ENCODE measurements around the gene WDR12. TPM values are rescaled to one million over a fixed set of nuclear protein-coding genes. Genes with fewer than 3 reads are reported as not detected.
A peak's percentile ranks its signal among the peaks of the same experiment; 100 is the strongest.
"Not testable (repeated sequence)": the region's sequence is repeated elsewhere in the genome, so short reads cannot be mapped to it uniquely, and the experiment has no call there.

Gene WDR12
- 10 to 100 TPM; 41.3 to 42.1 TPM for total RNA-seq

DNA sequence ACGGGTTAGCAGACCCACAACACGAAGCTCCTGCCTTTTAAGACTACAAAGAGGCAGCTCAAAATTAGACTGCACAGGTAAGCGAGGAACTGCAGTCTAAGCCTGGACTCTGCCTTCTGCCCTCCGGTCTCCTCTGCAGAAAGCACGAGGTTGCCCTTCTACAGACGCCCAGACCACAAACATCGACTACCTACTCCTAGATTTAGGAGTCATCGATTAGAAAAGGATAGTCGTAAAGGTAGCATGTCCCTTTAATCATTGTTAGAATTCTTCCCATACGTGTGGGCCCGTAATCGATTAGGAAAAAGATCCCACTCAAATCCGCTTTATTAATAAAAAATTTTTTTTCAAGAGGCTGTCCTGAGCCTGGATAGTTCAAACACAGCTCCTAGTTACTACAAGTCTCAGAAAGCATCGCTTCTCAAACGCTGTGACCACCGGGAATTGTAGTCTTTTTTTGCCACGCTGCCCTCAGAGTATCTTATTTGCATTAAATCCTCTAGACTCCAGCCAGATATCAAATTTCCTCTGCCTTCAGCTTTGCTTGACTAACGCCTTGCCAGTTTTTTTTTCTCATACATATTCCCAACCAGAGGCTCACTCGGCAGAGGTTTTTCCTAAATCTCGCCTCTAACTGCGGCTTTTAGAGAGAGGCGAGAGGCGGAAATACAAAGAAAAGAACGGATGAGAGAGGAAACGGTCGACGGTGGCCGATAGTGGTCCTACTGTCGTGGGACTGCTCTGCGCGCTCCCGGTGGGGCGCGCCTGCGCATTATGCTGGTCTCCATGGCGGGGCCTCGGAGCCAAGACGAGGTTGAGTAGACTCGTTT lies at the start of gene WDR12, which contains the start of gene CARF:
Gene WDR12 (minus strand): TSS at position 162 of the 830 bp plus-strand sequence. CDS start 197 bp downstream, outside the sequence.
Gene CARF (plus strand): TSS at position 764 of the 830 bp plus-strand sequence. CDS start 29,628 bp downstream, outside the sequence.
- H3K27me3 Mint-ChIP-seq = no peaks in the 10 kb centered on the region
- H3K4me1 Mint-ChIP-seq = peaks cover 34% of the 10 kb centered on the region
- peak; percentile 93 for DNase-seq
- peak within 1 kb of the TSS; percentile 95 for H3K27ac Mint-ChIP-seq
- no peaks in the 10 kb centered on the region for H3K9me3 Mint-ChIP-seq
- peaks cover 2% of the 10 kb centered on the region for H3K36me3 Mint-ChIP-seq (ENCODE audit: low read depth)
- peak within 1 kb of the TSS; percentile 91 for H3K4me3 Mint-ChIP-seq
- ChIA-PET CTCF (interaction anchor here (1.0 to 1.4 kb wide), 2 partner anchors 903 to 998 kb away, joined by 3 to 4 read pairs; no protein-coding TSS in a partner anchor), POLR2A (interaction anchor here (0.6 to 3.5 kb wide), 15 partner anchors 8 to 808 kb away, joined by 3 to 25 read pairs (median 4); partner anchors contain the start of genes CYP20A1, ICA1L and NBEAL1)

DNA sequence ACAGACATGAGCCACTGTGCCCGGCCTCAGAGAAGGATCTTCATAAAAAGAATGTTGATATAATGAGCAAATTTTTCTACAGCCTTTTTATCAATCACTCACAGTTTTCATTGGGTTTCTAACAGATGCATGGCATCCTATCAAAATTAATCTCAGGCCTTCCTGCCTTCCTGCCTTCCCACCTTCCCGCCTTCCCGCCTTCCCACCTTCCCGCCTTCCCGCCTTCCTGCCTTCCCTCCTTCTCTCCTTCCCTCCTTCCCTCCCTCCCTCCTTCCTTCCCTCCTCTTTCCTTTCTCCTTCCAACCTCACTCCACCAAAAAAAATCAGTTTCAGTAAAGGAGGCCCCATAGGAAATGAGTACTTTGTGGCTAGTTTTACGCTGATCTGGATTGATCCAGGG lies 49.1 kb upstream of the WDR12 start:
- H3K9me3 Mint-ChIP-seq = no peaks in the 10 kb centered on the region

DNA sequence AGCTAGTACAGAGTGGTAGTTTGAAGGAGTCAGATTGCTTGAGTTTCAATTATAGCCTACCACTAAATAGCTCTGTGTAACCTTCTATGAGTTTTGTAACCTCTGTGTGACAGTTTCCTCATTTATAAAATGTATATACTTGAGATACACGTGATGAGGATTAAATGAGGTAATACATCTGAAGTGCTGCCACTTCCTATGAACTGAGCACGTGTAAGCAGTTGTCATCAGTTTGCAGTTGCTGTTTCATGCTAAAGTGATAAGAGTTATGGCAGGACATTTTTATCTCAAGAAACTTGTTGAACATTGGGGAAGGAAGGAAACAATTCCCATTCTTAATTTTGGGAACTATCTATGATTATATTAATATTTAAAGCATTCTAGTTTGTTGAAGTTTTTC lies 39.1 kb upstream of the WDR12 start:
- ChIA-PET CTCF (no interaction called here), POLR2A (interaction anchor here (0.6 kb wide), 1 partner anchor 39 kb away, joined by 3 read pairs; the partner anchor contains the start of gene WDR12)
- DNase-seq = no peak
- Mint-ChIP-seq H3K27me3 (no peaks in the 10 kb centered on the region), H3K27ac (no peak overlapping the region), H3K4me3 (no peak overlapping the region), H3K36me3 (ENCODE audit: low read depth) (peaks cover 21% of the 10 kb centered on the region), H3K4me1 (no peaks in the 10 kb centered on the region), H3K9me3 (peaks cover 15% of the 10 kb centered on the region)

More for the DNA sequence above, 49.1 kb upstream of the WDR12 start:
- peaks cover 7% of the 10 kb centered on the region for H3K36me3 Mint-ChIP-seq (ENCODE audit: low read depth)
- H3K4me3 Mint-ChIP-seq = no peak overlapping the region
- no peak overlapping the region for H3K27ac Mint-ChIP-seq
- H3K27me3 Mint-ChIP-seq = no peaks in the 10 kb centered on the region
- peaks cover 4% of the 10 kb centered on the region for H3K4me1 Mint-ChIP-seq
- DNase-seq = no peak
- ChIA-PET CTCF (no interaction called here), POLR2A (no interaction called here)

- H3K27ac Mint-ChIP-seq, POLR2A ChIA-PET, H3K4me1 Mint-ChIP-seq, H3K4me3 Mint-ChIP-seq, CTCF ChIA-PET, H3K27me3 Mint-ChIP-seq, DNase-seq: not testable (repeated sequence)
- peaks cover 32% of the 10 kb centered on the region for H3K36me3 Mint-ChIP-seq (ENCODE audit: low read depth)
- peaks cover 18% of the 10 kb centered on the region for H3K9me3 Mint-ChIP-seq
Measured at GRCh38 chr2:202949333-202949732, 37.9 kb upstream of the WDR12 start.

GRCh38 chr2:202945497-202945896 lies 34.0 kb upstream of the WDR12 start:
- H3K4me3 Mint-ChIP-seq = no peak overlapping the region
- no peaks in the 10 kb centered on the region for H3K4me1 Mint-ChIP-seq
- no peak overlapping the region for H3K27ac Mint-ChIP-seq
- ChIA-PET CTCF (no interaction called here), POLR2A (no interaction called here)
- peaks cover 33% of the 10 kb centered on the region for H3K36me3 Mint-ChIP-seq (ENCODE audit: low read depth)
- no peak for DNase-seq
- no peaks in the 10 kb centered on the region for H3K27me3 Mint-ChIP-seq
- peaks cover 18% of the 10 kb centered on the region for H3K9me3 Mint-ChIP-seq

GRCh38 chr2:202944816-202945215 lies 33.3 kb upstream of the WDR12 start:
- Mint-ChIP-seq H3K27ac (no peak overlapping the region), H3K4me3 (no peak overlapping the region), H3K9me3 (peaks cover 18% of the 10 kb centered on the region), H3K36me3 (ENCODE audit: low read depth) (peaks cover 35% of the 10 kb centered on the region), H3K27me3 (no peaks in the 10 kb centered on the region), H3K4me1 (no peaks in the 10 kb centered on the region)
- CTCF ChIA-PET = no interaction called here
- no peak for DNase-seq
- POLR2A ChIA-PET = no interaction called here

DNA sequence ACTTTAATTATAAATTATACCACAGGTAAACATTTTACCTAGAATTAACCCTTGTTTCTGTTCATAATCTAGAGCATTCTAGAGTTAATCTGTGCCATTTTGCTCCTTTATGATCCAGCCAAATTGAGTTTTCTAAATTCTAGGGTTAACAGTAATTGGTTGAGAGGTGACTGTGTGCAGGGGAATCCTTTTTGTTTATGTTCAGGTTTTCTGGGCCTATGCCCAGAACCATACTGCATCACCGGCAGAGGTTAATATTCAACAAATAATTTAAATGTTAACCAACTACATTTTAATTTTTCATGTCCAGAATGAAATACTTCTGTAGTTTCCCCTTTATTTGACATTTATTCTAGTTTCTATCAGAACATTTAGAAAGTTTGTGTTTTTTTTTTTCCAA lies 32.9 kb upstream of the WDR12 start:
- Mint-ChIP-seq H3K27ac (no peak overlapping the region), H3K36me3 (ENCODE audit: low read depth) (peaks cover 35% of the 10 kb centered on the region), H3K9me3 (peaks cover 18% of the 10 kb centered on the region), H3K27me3 (no peaks in the 10 kb centered on the region), H3K4me1 (no peaks in the 10 kb centered on the region), H3K4me3 (no peak overlapping the region)
- no peak for DNase-seq
- ChIA-PET CTCF (no interaction called here), POLR2A (no interaction called here)

- CTCF ChIA-PET = interaction anchor here (0.7 to 1.0 kb wide), 2 partner anchors 15 to 158 kb away, joined by 3 read pairs; no protein-coding TSS in a partner anchor
- Mint-ChIP-seq H3K27me3 (no peaks in the 10 kb centered on the region), H3K4me1 (no peaks in the 10 kb centered on the region)
Measured at GRCh38 chr2:202941771-202942170, 30.3 kb upstream of the WDR12 start.

GRCh38 chr2:202938960-202939359 lies 27.5 kb upstream of the WDR12 start:
- no peaks in the 10 kb centered on the region for H3K4me1 Mint-ChIP-seq
- H3K36me3 Mint-ChIP-seq (ENCODE audit: low read depth) = peaks cover 3% of the 10 kb centered on the region
- DNase-seq = no peak
- CTCF ChIA-PET = no interaction called here
- H3K27me3 Mint-ChIP-seq = no peaks in the 10 kb centered on the region
- no peaks in the 10 kb centered on the region for H3K9me3 Mint-ChIP-seq
- H3K4me3 Mint-ChIP-seq = no peak overlapping the region
- POLR2A ChIA-PET = no interaction called here
- no peak overlapping the region for H3K27ac Mint-ChIP-seq

More at GRCh38 chr2:202941771-202942170, 30.3 kb upstream of the WDR12 start:
- no peak for DNase-seq
- Mint-ChIP-seq H3K27ac (no peak overlapping the region), H3K36me3 (ENCODE audit: low read depth) (peaks cover 25% of the 10 kb centered on the region), H3K9me3 (peaks cover 6% of the 10 kb centered on the region), H3K4me3 (no peak overlapping the region)
- POLR2A ChIA-PET = interaction anchor here (1.1 kb wide), 1 partner anchor 30 kb away, joined by 3 read pairs; the partner anchor contains the start of gene WDR12

GRCh38 chr2:202934456-202934855 lies 23.0 kb upstream of the WDR12 start:
- no peak for DNase-seq
- H3K27ac Mint-ChIP-seq = no peak overlapping the region
- no peak overlapping the region for H3K4me3 Mint-ChIP-seq
- H3K27me3 Mint-ChIP-seq = no peaks in the 10 kb centered on the region
- ChIA-PET POLR2A (no interaction called here), CTCF (interaction anchor here (1.5 kb wide), 1 partner anchor 16 kb away, joined by 3 read pairs; no protein-coding TSS in a partner anchor)
- peaks cover 9% of the 10 kb centered on the region for H3K36me3 Mint-ChIP-seq (ENCODE audit: low read depth)
- H3K4me1 Mint-ChIP-seq = no peaks in the 10 kb centered on the region
- no peaks in the 10 kb centered on the region for H3K9me3 Mint-ChIP-seq

- Mint-ChIP-seq H3K4me3 (no peak overlapping the region), H3K27me3 (no peaks in the 10 kb centered on the region), H3K27ac (no peak overlapping the region), H3K36me3 (ENCODE audit: low read depth) (peaks cover 9% of the 10 kb centered on the region), H3K4me1 (no peaks in the 10 kb centered on the region), H3K9me3 (no peaks in the 10 kb centered on the region)
- no peak for DNase-seq
- ChIA-PET CTCF (interaction anchor here (1.5 kb wide), 1 partner anchor 16 kb away, joined by 3 read pairs; no protein-coding TSS in a partner anchor), POLR2A (no interaction called here)
Measured at GRCh38 chr2:202933958-202934357, 22.5 kb upstream of the WDR12 start.

- POLR2A ChIA-PET = no interaction called here
- CTCF ChIA-PET = interaction anchor here (1.5 kb wide), 1 partner anchor 15 kb away, joined by 3 read pairs; no protein-coding TSS in a partner anchor
- no peak for DNase-seq
Measured at GRCh38 chr2:202933139-202933510, 21.7 kb upstream of the WDR12 start.

GRCh38 chr2:202932425-202933138 lies 21.1 kb upstream of the WDR12 start:
- H3K9me3 Mint-ChIP-seq = no peaks in the 10 kb centered on the region
- H3K4me3 Mint-ChIP-seq = no peak overlapping the region
- DNase-seq = no peak
- ChIA-PET POLR2A (no interaction called here), CTCF (no interaction called here)
- no peak overlapping the region for H3K27ac Mint-ChIP-seq
- H3K27me3 Mint-ChIP-seq = no peaks in the 10 kb centered on the region
- peaks cover 11% of the 10 kb centered on the region for H3K36me3 Mint-ChIP-seq (ENCODE audit: low read depth)
- H3K4me1 Mint-ChIP-seq = no peaks in the 10 kb centered on the region

More at GRCh38 chr2:202933139-202933510, 21.7 kb upstream of the WDR12 start:
- Mint-ChIP-seq H3K36me3 (ENCODE audit: low read depth) (peaks cover 11% of the 10 kb centered on the region), H3K4me3 (no peak overlapping the region), H3K27me3 (no peaks in the 10 kb centered on the region), H3K27ac (no peak overlapping the region), H3K9me3 (no peaks in the 10 kb centered on the region), H3K4me1 (no peaks in the 10 kb centered on the region)

All from activated CD4-positive, alpha-beta memory T cell treated with anti-CD3 and anti-CD28 coated beads, Interleukin-2, amount 10 ng/mL, durations not matched to agents 7 days and 5 days (primary cell).